SK-N-SH (cell line): ENCODE results near the gene CHKB. TPM values are rescaled to one million over a fixed set of nuclear protein-coding genes. Genes with fewer than 3 reads are reported as not detected.
"Not testable (repeated sequence)": the region's sequence is repeated elsewhere in the genome, so short reads cannot be mapped to it uniquely, and the experiment has no call there.

Experiments
- CTCF ChIA-PET: fragments of 300-600, 350-600 bp; formaldehyde crosslinking; extraction: SDS; loops from one replicate; lab custom pipeline; 2021; lab: Yijun Ruan, JAX
- POLR2A ChIA-PET: fragments of 350-600 bp; sonication (Branson Sonifier 250); formaldehyde crosslinking; extraction: SDS; loops from one replicate; lab custom pipeline; 2020; ENCODE audit warnings: antibody characterized with exemption, inconsistent platforms; lab: Yijun Ruan, JAX
- DNase-seq: peaks from one replicate; pipeline ENCODE4 v3.0.0; 2012
- H2AFZ ChIP-seq: fragments of 200-600 bp; sonication (generic); 2 replicates; pipeline ENCODE4 v1.8.1; 2016; ENCODE audit warnings: antibody characterized with exemption, mild to moderate bottlenecking, low read depth
- H3F3A ChIP-seq: fragments of 200-600 bp; sonication (generic); replicated peaks from 2 replicates; pipeline ENCODE3; 2016; ENCODE audit warnings: antibody characterized with exemption, mild to moderate bottlenecking; ENCODE audit not compliant: insufficient read depth
- H3K27ac ChIP-seq, 2 experiments: fragments of 200-500 bp in 1 of 2; fragments of 200-600 bp in 1 of 2; sonication (Bioruptor generic) in 1 of 2; sonication (generic), shearing (Covaris generic) in 1 of 2; 2 replicates each; pipeline versions ENCODE4 v1.5.1 to v1.6.1; 2014 to 2016; ENCODE audit warnings: low read depth in 2 of 2, inconsistent platforms in 1 of 2, low read length in 1 of 2, mild to moderate bottlenecking in 1 of 2, mixed read lengths in 1 of 2
- H3K27me3 ChIP-seq: fragments of 200-600 bp; sonication (generic), shearing (Covaris generic); 2 replicates; pipeline ENCODE4 v1.6.1; 2016; ENCODE audit warnings: mixed run types; ENCODE audit not compliant: insufficient read depth
- H3K36me3 ChIP-seq, 2 experiments: fragments of 200-500 bp in 1 of 2; fragments of 200-600 bp in 1 of 2; sonication (Bioruptor generic) in 1 of 2; sonication (generic) in 1 of 2; replicated peaks in 1 of 2; 2 replicates each; pipeline versions ENCODE3 to v1.5.1; 2014 to 2016; ENCODE audit warnings: low read length in 1 of 2, mild to moderate bottlenecking in 1 of 2; ENCODE audit not compliant: insufficient read depth in 2 of 2, control insufficient read depth in 1 of 2
- H3K4me1 ChIP-seq, 2 experiments: fragments of 200-500 bp in 1 of 2; fragments of 200-600 bp in 1 of 2; sonication (Bioruptor generic) in 1 of 2; sonication (generic), shearing (Covaris generic) in 1 of 2; 2 replicates each; pipeline versions ENCODE4 v1.5.1 to v1.6.1; 2014 to 2016; ENCODE audit warnings: low read depth in 1 of 2, low read length in 1 of 2, mixed run types in 1 of 2; ENCODE audit not compliant: insufficient read depth in 2 of 2, control insufficient read depth in 1 of 2
- H3K4me2 ChIP-seq: fragments of 200-600 bp; sonication (generic), shearing (Covaris generic); 2 replicates; pipeline ENCODE4 v1.6.1; 2017; ENCODE audit warnings: mixed run types
- H3K4me3 ChIP-seq, 2 experiments: fragments of 200-500 bp in 1 of 2; fragments of 200-600 bp in 1 of 2; sonication (Bioruptor generic) in 1 of 2; sonication (generic), shearing (Covaris generic) in 1 of 2; 2 replicates each; pipeline versions ENCODE4 v1.5.1 to v1.8.1; 2014 to 2016; ENCODE audit warnings: low read depth in 2 of 2, inconsistent platforms in 1 of 2, low read length in 1 of 2, mild to moderate bottlenecking in 1 of 2, mixed read lengths in 1 of 2, moderate library complexity in 1 of 2
- H3K79me2 ChIP-seq: fragments of 200-600 bp; sonication (generic); 2 replicates; pipeline ENCODE4 v1.8.1; 2017; ENCODE audit warnings: mild to moderate bottlenecking; ENCODE audit not compliant: insufficient read depth
- H3K9ac ChIP-seq: fragments of 200-600 bp; sonication (generic); 2 replicates; pipeline ENCODE4 v1.6.1; 2017; ENCODE audit warnings: mixed run types
- H3K9me2 ChIP-seq: fragments of 200-600 bp; sonication (generic); 2 replicates; pipeline ENCODE4 v1.6.1; 2017; ENCODE audit warnings: mixed run types
- H3K9me3 ChIP-seq: fragments of 200-600 bp; sonication (generic); 2 replicates; pipeline ENCODE4 v1.6.1; 2017; ENCODE audit warnings: mixed run types, mild to moderate bottlenecking, moderate library complexity
- H4K20me1 ChIP-seq: fragments of 200-600 bp; sonication (generic); 2 replicates; pipeline ENCODE4 v1.6.1; 2017; ENCODE audit warnings: mild to moderate bottlenecking, mixed run types; ENCODE audit not compliant: insufficient read depth
- CTCF ChIP-seq: fragments of 200-600 bp; sonication (generic); IDR thresholded peaks from 2 replicates; pipeline ENCODE4 v1.6.1; 2017; ENCODE audit warnings: antibody characterized with exemption, mild to moderate bottlenecking, moderate library complexity
- FOXJ3 ChIP-seq: sonication (generic); formaldehyde crosslinking; IDR thresholded peaks from 2 replicates; pipeline ENCODE4 v1.5.1; 2020; ENCODE audit warnings: mild to moderate bottlenecking, missing genetic modification reagents
- FOXM1 ChIP-seq: IDR thresholded peaks from 2 replicates; pipeline ENCODE4 v1.4.0; 2012; ENCODE audit warnings: low read depth, mild to moderate bottlenecking
- GATA2 ChIP-seq: sonication (generic); formaldehyde crosslinking; IDR thresholded peaks from 2 replicates; pipeline ENCODE4 v1.5.0; 2020; ENCODE audit warnings: mild to moderate bottlenecking, missing genetic modification reagents
- IRF3 ChIP-seq: fragments of 150-350 bp; IDR thresholded peaks from 2 replicates; pipeline ENCODE4 v1.6.1; 2016; ENCODE audit warnings: mild to moderate bottlenecking, low read depth, low read length
- WGBS: methylation state at CpG from one replicate; pipeline ENCODE4 v1.1.6; 2017; ENCODE audit warnings: low lambda C conversion rate; 5-methylcytosine and 5-hydroxymethylcytosine counted together
- polyA plus RNA-seq, 3 experiments: library from polyadenylated mRNA; depleted of rRNA; stranded (reverse); fragments of >200 nt; gene quantifications; 2 replicates each; pipeline ENCODE4 v1.2.3, GENCODE V29; 2012

The CHKB gene
- polyA plus RNA-seq, 1 of the 3 experiments (the other 2 are of a cell fraction): 39.6 TPM

- no peak for TF ChIP-seq CTCF
- no peak for TF ChIP-seq IRF3
- no peak for TF ChIP-seq FOXJ3 (CRISPR knock-in tag)
- no peak for TF ChIP-seq GATA2 (CRISPR knock-in tag)
- no peak for TF ChIP-seq FOXM1
- no peaks in the 10 kb centered on the region for H3K36me3 ChIP-seq
- WGBS: 83% methylated on average over 8 of the region's 8 CpGs
- H2AFZ ChIP-seq: no peak overlapping the region
- no peak overlapping the region for H3K27ac ChIP-seq
- no peak overlapping the region for H3K9ac ChIP-seq
- CTCF ChIA-PET: interaction anchor here (1.5 to 2.6 kb wide), 4 partner anchors 9 to 86 kb away, joined by 4 to 14 read pairs (median 8); partner anchors contain the start of genes KLHDC7B, SCO2 and SYCE3
- POLR2A ChIA-PET: no interaction called here
- H3K9me3 ChIP-seq: no peaks in the 10 kb centered on the region
- peaks cover 5% of the 10 kb centered on the region for H3F3A ChIP-seq
- no peak overlapping the region for H3K4me3 ChIP-seq
- no peaks in the 10 kb centered on the region for H3K27me3 ChIP-seq
- no peak overlapping the region for H3K4me2 ChIP-seq
- H3K9me2 ChIP-seq: no peaks in the 10 kb centered on the region
- H4K20me1 ChIP-seq: no peaks in the 10 kb centered on the region
- peaks cover 5 to 9% of the 10 kb centered on the region in 2 experiments; a peak in 2 of 4 replicates for H3K4me1 ChIP-seq
- no peak for DNase-seq
- no peaks in the 10 kb centered on the region for H3K79me2 ChIP-seq
These were observed 47.5 kb downstream of the CHKB start for GRCh38 chr22:50535113-50535512.

GRCh38 chr22:50533856-50534711 lies 48.6 kb downstream of the CHKB start:
- H3K4me2 ChIP-seq, POLR2A ChIA-PET, H3K27ac ChIP-seq, H3F3A ChIP-seq, H2AFZ ChIP-seq, H4K20me1 ChIP-seq, H3K27me3 ChIP-seq, H3K4me1 ChIP-seq, H3K9ac ChIP-seq, H3K36me3 ChIP-seq, H3K9me3 ChIP-seq, H3K9me2 ChIP-seq, DNase-seq, H3K4me3 ChIP-seq, H3K79me2 ChIP-seq: not testable (repeated sequence)
- CTCF ChIA-PET: interaction anchor here (1.5 to 2.6 kb wide), 3 partner anchors 8 to 29 kb away, joined by 4 to 14 read pairs (median 8); partner anchors contain the start of genes KLHDC7B, SCO2 and SYCE3
- WGBS: 89% methylated on average over 21 of the region's 21 CpGs
